ENCODE data around the gene GPC6.

GRCh38 chr13:93775507-93776108 lies 549.0 kb downstream of the GPC6 start:
- TF ChIP-seq, protein P1, sequence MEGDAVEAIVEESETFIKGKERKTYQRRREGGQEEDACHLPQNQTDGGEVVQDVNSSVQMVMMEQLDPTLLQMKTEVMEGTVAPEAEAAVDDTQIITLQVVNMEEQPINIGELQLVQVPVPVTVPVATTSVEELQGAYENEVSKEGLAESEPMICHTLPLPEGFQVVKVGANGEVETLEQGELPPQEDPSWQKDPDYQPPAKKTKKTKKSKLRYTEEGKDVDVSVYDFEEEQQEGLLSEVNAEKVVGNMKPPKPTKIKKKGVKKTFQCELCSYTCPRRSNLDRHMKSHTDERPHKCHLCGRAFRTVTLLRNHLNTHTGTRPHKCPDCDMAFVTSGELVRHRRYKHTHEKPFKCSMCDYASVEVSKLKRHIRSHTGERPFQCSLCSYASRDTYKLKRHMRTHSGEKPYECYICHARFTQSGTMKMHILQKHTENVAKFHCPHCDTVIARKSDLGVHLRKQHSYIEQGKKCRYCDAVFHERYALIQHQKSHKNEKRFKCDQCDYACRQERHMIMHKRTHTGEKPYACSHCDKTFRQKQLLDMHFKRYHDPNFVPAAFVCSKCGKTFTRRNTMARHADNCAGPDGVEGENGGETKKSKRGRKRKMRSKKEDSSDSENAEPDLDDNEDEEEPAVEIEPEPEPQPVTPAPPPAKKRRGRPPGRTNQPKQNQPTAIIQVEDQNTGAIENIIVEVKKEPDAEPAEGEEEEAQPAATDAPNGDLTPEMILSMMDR (IDR thresholded peaks at IDR 0.05): no peak
- no peak for TF ChIP-seq POLR2A (IDR thresholded peaks at IDR 0.05)

Measured in vagina (tissue), 2 donors.